Adipocyte (in vitro differentiated cells): Measurements from ENCODE around the gene NAA38.
A peak's percentile ranks its signal among the peaks of the same experiment; 100 is the strongest.

Source experiments
- DNase-seq: peaks from one replicate; pipeline ENCODE4 v3.0.0-alpha.2; 2015; ENCODE audit warnings: low read depth
- H3K27me3 ChIP-seq: replicated peaks from 2 replicates; pipeline ENCODE4 v1.7.0; 2013; ENCODE audit warnings: mild to moderate bottlenecking, low read length, moderate library complexity; ENCODE audit not compliant: control insufficient read depth, insufficient read depth
- H3K36me3 ChIP-seq: 2 replicates; pipeline ENCODE4 v1.7.0; 2013; ENCODE audit warnings: low read length, mild to moderate bottlenecking, moderate library complexity; ENCODE audit not compliant: control insufficient read depth, insufficient read depth, severe bottlenecking
- H3K4me1 ChIP-seq: 2 replicates; pipeline ENCODE4 v1.7.0; 2013; ENCODE audit warnings: mild to moderate bottlenecking, low read length, moderate library complexity; ENCODE audit not compliant: control insufficient read depth, insufficient read depth
- H3K4me3 ChIP-seq: 2 replicates; pipeline ENCODE4 v1.7.0; 2013; ENCODE audit warnings: mild to moderate bottlenecking, low read length, moderate library complexity
- H3K9ac ChIP-seq: 2 replicates; pipeline ENCODE4 v1.7.0; 2013; ENCODE audit warnings: mild to moderate bottlenecking, low read length, moderate library complexity
- H3K9me3 ChIP-seq: 2 replicates; pipeline ENCODE4 v1.7.0; 2013; ENCODE audit warnings: mild to moderate bottlenecking, low read length, moderate library complexity; ENCODE audit not compliant: control insufficient read depth

NAA38 gene

DNA sequence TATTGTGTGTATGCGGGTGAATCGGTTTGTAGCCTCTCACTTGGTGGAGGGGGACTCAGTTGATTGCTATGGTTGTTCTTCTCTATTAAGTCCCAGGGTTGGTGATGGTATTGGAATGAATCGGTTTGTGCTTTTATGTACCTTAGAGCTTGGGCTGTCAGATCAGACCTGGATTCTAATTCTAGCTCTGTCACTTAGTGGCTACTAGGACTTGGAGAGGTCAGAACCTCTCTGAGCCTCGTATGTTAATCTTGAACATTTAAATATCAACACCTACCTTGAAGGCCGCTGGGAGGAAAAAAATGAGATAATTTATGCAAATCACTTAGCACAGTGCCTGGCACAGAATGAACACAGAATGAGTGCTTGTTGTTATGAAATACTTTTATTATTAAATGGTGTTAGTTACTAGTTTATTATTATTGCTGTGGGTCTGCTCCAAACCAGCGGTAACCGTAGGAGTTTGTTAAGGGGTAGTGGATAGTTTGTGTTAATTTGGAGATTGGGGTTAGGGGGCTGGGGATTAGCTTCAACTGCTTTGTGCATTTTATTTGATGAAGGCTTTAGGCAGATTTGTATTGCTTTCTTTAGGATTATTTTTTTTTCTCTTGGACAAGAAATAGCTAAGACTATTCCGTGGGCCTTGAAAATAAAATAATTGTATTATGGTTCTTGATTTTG, 19.8 kb downstream of the NAA38 start:
- peak; percentile 26 for DNase-seq
- H3K9me3 ChIP-seq = no peaks in the 10 kb centered on the region
- H3K4me3 ChIP-seq = peak overlapping the region; percentile 88
- H3K27me3 ChIP-seq = peaks cover 3% of the 10 kb centered on the region
- H3K4me1 ChIP-seq = peaks cover 46% of the 10 kb centered on the region
- H3K36me3 ChIP-seq = peaks cover 4% of the 10 kb centered on the region
- H3K9ac ChIP-seq = peak overlapping the region; percentile 48

DNA sequence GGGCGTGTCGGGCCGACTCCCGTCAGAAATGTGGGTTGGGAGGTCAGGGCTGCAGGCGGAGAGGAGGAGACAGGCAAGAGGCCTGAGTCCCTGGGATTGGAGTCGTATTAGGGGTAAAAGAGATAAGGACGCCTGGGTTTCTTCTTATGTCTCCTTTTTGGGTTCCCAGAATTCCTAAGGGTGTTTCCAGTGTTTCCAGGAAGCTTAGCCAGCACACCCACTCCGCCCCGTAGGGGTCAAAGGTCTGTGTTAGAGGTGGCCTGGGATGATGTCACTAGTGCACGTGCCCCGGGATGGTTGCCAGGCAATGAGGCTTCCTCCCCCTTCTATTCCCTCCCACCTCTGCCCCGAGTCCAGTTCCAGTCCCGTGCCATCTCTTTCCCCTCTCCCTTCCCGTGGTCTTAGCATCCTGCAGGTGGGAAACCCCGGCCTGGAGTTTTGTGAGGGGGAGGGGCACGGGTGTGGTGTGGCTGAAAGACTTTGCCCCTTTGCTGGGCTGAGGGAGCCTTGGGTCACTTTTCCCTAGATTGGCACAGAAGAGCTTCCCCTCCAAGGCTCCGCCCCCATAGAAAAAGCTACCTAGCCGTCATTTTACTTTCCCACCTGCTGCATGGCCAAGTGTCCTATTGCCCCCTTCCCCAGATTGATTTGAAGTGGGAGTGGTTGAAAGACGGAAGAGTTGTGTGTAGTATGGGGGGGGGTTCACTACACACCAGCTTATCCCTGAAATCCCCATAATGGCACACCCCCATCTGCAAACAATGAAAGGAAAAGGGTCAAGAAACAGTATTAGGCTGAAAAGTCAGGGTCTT, 20.6 kb downstream of the NAA38 start:
- H3K4me3 ChIP-seq = peak overlapping the region; percentile 88
- DNase-seq = peak; percentile 82
- peaks cover 7% of the 10 kb centered on the region for H3K27me3 ChIP-seq
- H3K4me1 ChIP-seq = peaks cover 46% of the 10 kb centered on the region
- no peaks in the 10 kb centered on the region for H3K9me3 ChIP-seq
- H3K36me3 ChIP-seq = peaks cover 4% of the 10 kb centered on the region
- peak overlapping the region; percentile 90 for H3K9ac ChIP-seq

DNA sequence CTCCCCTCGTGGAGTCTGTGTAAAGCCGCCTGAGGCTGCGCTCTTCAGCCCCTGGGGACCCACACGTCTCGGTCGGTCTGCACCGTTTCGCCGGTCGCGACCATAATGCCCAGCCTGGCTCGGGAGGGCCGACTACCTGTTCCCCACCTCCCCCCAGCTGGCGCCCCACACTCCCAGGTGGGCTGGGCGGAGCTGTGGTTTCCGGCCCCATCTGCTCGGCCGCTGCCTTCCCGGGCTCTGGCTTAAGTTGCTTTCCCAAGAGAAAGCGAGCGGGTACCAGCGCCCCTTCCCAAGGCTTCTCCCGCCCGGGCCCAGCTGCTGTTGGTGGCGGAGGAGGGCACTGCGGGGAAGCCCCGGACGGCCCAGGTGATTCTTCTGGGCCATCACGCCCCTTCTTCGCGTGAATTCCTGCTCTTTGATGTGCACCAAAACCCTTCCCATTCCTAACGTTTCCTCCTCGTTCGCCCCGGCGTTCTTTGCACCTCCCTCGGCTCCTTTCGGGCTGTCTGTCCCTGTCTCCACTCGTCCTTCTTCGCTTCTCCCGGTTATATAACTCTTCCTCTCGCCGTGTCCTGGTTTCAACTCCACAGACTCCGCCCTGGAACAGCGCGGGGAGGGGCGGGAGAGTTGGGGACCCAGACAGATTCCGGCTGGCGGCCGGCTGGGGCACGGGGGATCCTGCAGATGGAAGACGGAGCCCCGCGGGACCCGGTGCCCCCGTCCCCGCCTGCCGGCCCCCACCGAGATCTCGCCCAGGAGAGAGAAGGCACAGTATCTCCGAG, 21.4 kb downstream of the NAA38 start:
- peak overlapping the region; percentile 88 for H3K4me3 ChIP-seq
- no peaks in the 10 kb centered on the region for H3K9me3 ChIP-seq
- H3K36me3 ChIP-seq = peaks cover 4% of the 10 kb centered on the region
- H3K9ac ChIP-seq = peak overlapping the region; percentile 90
- peaks cover 41% of the 10 kb centered on the region for H3K4me1 ChIP-seq
- peaks cover 14% of the 10 kb centered on the region for H3K27me3 ChIP-seq
- DNase-seq = peak; percentile 87

DNA sequence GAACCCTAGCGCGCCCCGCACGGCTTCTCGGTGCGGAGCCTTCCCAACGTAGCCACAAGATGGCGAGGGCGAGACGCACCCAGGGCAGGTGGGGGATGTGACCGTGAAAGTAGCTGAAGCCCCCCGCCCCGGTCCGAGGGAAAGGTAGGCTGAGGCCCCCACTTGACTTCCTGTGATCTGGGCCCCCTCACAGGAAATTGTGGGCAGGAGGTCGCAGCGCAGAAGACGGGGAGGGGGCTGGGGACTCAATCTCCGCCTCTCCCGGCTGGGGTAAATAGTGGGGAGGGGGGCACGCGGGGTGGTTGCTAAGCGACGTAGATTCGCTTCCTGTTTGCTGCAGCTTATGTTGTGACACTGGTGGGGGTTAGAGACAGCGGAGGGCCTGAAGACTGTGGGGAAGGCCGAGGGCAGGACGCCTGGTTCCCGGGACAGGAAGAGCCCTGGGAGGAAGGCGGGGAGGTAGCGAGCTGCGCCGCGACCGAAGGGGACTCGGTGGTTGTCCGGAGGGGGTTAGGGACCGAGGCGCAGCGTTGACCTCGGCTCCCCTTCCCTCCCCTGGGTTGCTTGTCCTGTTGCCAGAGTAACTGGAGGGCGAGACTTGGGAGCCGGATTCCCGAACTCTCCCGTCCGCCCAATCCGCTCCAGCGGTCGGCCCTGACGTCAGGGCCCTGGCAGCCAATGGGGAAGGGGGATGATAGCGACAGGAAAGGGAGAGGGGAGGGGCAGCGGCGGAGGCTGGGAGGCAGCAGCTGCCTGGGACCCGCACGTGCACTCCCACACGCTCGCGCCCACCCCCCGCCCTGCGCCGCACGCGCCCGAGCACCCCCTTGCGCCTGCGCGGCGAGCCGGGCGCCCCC, 22.2 kb downstream of the NAA38 start:
- H3K4me3 ChIP-seq = peak overlapping the region; percentile 88
- no peaks in the 10 kb centered on the region for H3K36me3 ChIP-seq
- H3K4me1 ChIP-seq = peaks cover 32% of the 10 kb centered on the region
- H3K9ac ChIP-seq = peak overlapping the region; percentile 90
- no peaks in the 10 kb centered on the region for H3K9me3 ChIP-seq
- H3K27me3 ChIP-seq = peaks cover 15% of the 10 kb centered on the region
- DNase-seq = peak; percentile 99

DNA sequence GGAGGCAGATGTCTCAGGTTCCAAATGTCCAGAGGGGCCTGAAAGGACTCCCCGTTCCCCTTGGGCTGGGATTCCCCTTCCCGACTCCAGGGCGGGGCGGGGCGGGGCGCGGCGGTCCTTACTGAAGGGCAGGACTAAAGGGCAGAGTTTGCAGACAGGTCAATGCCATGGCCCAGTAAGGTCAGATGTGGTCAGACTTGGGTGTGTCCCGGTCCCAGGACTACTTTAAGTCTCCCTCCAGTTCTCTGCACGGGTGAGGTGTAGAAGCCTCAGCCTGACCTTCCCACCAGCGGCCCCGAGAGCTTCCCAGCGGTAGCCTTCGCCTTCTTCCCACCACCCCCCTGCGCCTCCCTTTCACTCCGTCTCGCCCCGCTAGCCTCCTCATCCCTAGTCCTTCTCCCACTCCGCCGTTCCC, 22.8 kb downstream of the NAA38 start:
- Histone ChIP-seq H3K4me3 (peak overlapping the region; percentile 88), H3K36me3 (no peaks in the 10 kb centered on the region)
- peak; percentile 77 for DNase-seq

DNA sequence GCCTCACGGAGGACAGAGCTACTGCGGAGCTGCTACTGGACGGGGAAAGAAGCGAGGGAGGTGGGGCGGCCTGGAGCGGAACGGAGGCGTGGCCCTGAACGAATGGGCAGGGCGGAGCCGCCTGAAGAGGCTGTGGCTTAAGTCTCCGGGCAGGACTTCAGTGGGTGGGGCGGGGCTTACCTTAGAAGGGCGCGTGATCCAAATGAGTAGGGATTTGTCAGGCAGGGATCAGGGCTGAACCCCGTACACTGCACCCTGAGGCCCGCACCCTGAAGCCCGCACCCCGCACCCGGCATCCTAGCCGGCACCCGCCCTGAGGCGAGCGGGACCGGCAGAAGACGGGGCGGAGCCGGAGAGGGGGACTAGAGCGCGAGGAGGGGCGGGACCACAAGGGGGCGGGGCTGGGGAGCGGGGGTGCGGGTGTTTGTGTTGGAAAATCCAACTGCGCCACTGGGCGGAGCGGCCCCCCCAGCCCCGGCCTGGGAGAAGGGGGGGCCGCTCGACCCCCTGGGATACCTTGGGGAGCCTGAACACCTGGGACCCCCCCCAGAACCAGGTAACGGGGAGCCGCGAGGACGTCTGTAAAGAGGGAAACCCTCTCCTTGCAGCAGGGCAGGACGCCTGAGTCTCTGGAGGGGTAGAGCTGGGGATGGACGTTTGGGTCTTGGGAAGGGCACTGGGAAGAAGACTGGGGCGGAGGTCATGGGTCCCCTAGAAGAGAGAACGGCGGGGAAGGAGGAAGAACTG, 23.4 kb downstream of the NAA38 start, which contains the start of gene KDM6B:
Gene KDM6B (plus strand): TSS at position 423 of the 747 bp plus-strand sequence. CDS start 11,338 bp downstream, outside the sequence.
- peaks cover 21% of the 10 kb centered on the region for H3K4me1 ChIP-seq
- H3K9ac ChIP-seq = peak within 1 kb of the TSS; percentile 81
- H3K27me3 ChIP-seq = peaks cover 15% of the 10 kb centered on the region
- no peaks in the 10 kb centered on the region for H3K36me3 ChIP-seq
- no peaks in the 10 kb centered on the region for H3K9me3 ChIP-seq
- H3K4me3 ChIP-seq = peak within 1 kb of the TSS; percentile 88
- DNase-seq = peak; percentile 97

More for the DNA sequence above, 22.8 kb downstream of the NAA38 start:
- Histone ChIP-seq H3K27me3 (peaks cover 15% of the 10 kb centered on the region), H3K4me1 (peaks cover 27% of the 10 kb centered on the region), H3K9me3 (no peaks in the 10 kb centered on the region), H3K9ac (peak overlapping the region; percentile 81)

DNA sequence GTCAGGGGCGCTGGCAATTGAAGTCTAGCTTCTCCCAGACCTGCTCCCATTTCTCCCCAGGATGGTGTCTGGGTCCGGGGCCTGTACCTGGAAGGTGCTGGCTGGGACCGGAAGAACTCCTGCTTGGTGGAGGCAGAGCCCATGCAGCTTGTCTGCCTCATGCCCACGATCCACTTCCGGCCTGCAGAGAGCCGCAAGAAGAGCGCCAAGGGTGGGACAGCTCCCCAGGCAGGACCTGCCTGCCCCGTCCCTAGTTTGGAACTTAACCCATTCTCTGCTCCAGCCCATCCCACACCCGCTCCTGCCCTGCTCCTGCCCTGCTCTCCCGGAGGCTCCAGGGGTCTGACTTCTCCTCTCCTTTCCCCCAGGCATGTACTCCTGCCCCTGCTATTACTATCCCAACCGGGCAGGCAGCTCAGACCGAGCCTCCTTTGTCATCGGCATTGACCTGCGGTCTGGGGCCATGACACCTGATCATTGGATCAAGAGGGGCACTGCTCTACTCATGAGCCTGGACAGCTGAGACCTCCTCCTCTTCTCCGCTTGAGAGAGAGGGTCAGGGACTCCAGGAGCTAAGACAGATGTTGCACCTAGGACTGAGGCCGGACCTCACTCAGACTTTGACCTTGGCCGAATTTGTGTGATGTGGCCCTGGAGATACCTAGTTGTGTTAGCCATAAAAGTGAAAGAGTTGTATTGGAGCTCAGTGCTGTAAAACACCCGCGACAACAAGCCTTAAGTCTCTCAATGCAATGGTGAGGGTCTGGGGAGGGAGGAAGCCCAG, 24.2 kb downstream of the NAA38 start:
- Histone ChIP-seq H3K36me3 (no peaks in the 10 kb centered on the region), H3K4me1 (peaks cover 15% of the 10 kb centered on the region), H3K27me3 (peaks cover 15% of the 10 kb centered on the region), H3K4me3 (peak overlapping the region; percentile 88), H3K9me3 (no peaks in the 10 kb centered on the region), H3K9ac (peak overlapping the region; percentile 67)
- no peak for DNase-seq

DNA sequence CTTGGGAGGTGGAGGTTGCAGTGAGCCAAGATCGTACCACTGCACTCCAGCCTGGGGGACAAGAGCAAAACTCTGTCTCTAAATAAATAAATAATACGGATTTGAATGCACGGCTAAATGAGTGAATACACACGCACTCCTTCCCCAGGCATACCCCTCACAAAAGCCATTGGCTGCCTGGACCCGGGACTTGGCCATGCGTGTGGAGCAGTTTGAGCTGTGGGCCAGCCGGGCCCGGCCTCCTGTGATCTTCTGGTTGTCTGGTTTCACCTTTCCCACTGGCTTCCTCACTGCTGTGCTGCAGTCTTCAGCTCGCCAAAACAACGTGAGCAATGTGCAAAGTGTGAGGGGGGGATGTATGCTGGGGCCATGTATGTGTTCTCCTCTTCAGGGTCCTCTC, 24.9 kb downstream of the NAA38 start:
- H3K27me3 ChIP-seq = peaks cover 15% of the 10 kb centered on the region
- no peak for DNase-seq
- H3K9ac ChIP-seq = no peak overlapping the region
- no peaks in the 10 kb centered on the region for H3K9me3 ChIP-seq
- H3K4me1 ChIP-seq = peaks cover 11% of the 10 kb centered on the region
- no peaks in the 10 kb centered on the region for H3K36me3 ChIP-seq
- H3K4me3 ChIP-seq = no peak overlapping the region

DNA sequence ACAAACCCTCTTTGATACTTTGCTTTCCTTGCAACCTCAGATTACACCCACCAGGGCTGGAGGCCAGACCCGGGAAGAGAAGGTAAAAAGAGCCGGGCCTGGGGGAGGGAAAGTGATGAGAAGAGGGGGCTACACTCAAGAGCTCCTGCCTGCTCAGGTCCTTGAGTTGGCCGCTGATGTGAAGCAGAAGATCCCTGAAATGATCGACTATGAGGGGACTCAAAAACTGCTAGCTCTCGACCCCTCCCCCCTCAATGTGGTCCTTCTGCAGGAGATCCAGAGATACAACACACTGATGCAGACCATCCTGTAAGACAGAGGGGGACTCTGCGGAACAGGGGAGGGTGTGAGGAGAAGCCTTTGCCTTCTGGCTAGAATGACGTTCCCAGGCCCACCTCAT, 26.1 kb downstream of the NAA38 start:
- no peak for DNase-seq
- H3K27me3 ChIP-seq = peaks cover 15% of the 10 kb centered on the region
- no peaks in the 10 kb centered on the region for H3K9me3 ChIP-seq
- no peak overlapping the region for H3K9ac ChIP-seq
- no peak overlapping the region for H3K4me3 ChIP-seq
- H3K36me3 ChIP-seq = no peaks in the 10 kb centered on the region
- H3K4me1 ChIP-seq = peaks cover 4% of the 10 kb centered on the region
